AG09319 (cell line): ENCODE data around the gene OPRL1.

Experiments
- DNase-seq: peaks from one replicate; pipeline ENCODE4 v3.0.0-alpha.2; 2010; ENCODE audit warnings: low read depth; ENCODE audit errors: extremely low read depth
- CTCF ChIP-seq: IDR thresholded peaks from 2 replicates; pipeline ENCODE4 v1.5.1; 2011; ENCODE audit warnings: low read depth, mild to moderate bottlenecking, inconsistent platforms, low read length, moderate library complexity

The OPRL1 gene

GRCh38 chr20:64092258-64093012, 12.6 kb downstream of the OPRL1 start:
- DNase-seq, result no peak
- no peak for TF ChIP-seq CTCF

GRCh38 chr20:64093013-64093503, 13.2 kb downstream of the OPRL1 start:
- no peak for DNase-seq
- no peak for TF ChIP-seq CTCF

GRCh38 chr20:64095455-64095854, 15.6 kb downstream of the OPRL1 start:
- no peak for TF ChIP-seq CTCF
- no peak for DNase-seq

GRCh38 chr20:64095927-64096326, 16.0 kb downstream of the OPRL1 start:
- DNase-seq, result no peak
- no peak for TF ChIP-seq CTCF

- no peak for TF ChIP-seq CTCF
- no peak for DNase-seq
Observed at GRCh38 chr20:64096535-64096934, 16.7 kb downstream of the OPRL1 start.

- TF ChIP-seq CTCF, result no peak
- no peak for DNase-seq
Observed at GRCh38 chr20:64098471-64099013, 18.7 kb downstream of the OPRL1 start.

- DNase-seq, result no peak
- TF ChIP-seq CTCF, result no peak
Observed at GRCh38 chr20:64099086-64099786, 19.4 kb downstream of the OPRL1 start.
